H1 (cell line): ENCODE results near the gene GPR156. TPM values are rescaled to one million over a fixed set of nuclear protein-coding genes. Genes with fewer than 3 reads are reported as not detected.

ENCODE experiments used
- CBX8 ChIP-seq: fragments of 300-800, 300-1000 bp; sonication (generic); IDR thresholded peaks from 2 replicates; pipeline ENCODE4 v1.7.1; 2016; ENCODE audit warnings: low read depth, low read length, borderline replicate concordance
- MAFK ChIP-seq: IDR thresholded peaks from 2 replicates; pipeline ENCODE4 v1.6.1; 2012; ENCODE audit warnings: low read depth, mild to moderate bottlenecking, improper control_type of control experiment, low read length
- PHF8 ChIP-seq: fragments of 200-600 bp; sonication (generic); conservative IDR thresholded peaks from 2 replicates; pipeline ENCODE4 v1.7.1; 2012; ENCODE audit warnings: low read depth, mild to moderate bottlenecking, inconsistent platforms, low read length, moderate library complexity
- SIRT6 ChIP-seq: IDR thresholded peaks from one replicate; pipeline ENCODE4 v1.7.1; 2012; ENCODE audit warnings: low read length, inconsistent platforms
- SP1 ChIP-seq: IDR thresholded peaks from 2 replicates; pipeline ENCODE4 v1.6.1; 2011; ENCODE audit warnings: low read depth, low read length
- polyA plus RNA-seq, 7 experiments: library from polyadenylated mRNA; depleted of rRNA in 3 of 7; stranded (reverse) in 5 of 7; unstranded in 2 of 7; fragments of >200 nt in 5 of 7; fragments of 200-250 nt in 2 of 7; gene quantifications; 1 replicate in 5 of 7; 2 replicates in 1 of 7; 4 replicates in 1 of 7; pipeline versions ENCODE4 v1.2.1 to v1.2.3, GENCODE V29; 2011 to 2013; ENCODE audit warnings: missing spikeins in 2 of 7, mixed read lengths in 2 of 7
- total RNA-seq: library from RNA; stranded (reverse); fragmentation: NEBNext Ultra II Directional; extraction: Animal tissue kit (Norgen Biotek cat#: 25700); gene quantifications from 2 replicates; pipeline ENCODE4 v1.2.1, GENCODE V29; 2021
- TF ChIP-seq, protein P1 (sequence below): fragments of 300-600 bp; sonication (generic); IDR thresholded peaks from 2 replicates; pipeline ENCODE4 v1.7.1; 2012; ENCODE audit warnings: low read length, moderate library complexity, mild to moderate bottlenecking, inconsistent platforms; ENCODE audit not compliant: insufficient replicate concordance

Gene GPR156
- total and polyA plus RNA-seq, 2 of the 8 experiments (the other 6 are each of a cell fraction or from before 2014, with no cell fraction given): 1.6 to 1.8 TPM

DNA sequence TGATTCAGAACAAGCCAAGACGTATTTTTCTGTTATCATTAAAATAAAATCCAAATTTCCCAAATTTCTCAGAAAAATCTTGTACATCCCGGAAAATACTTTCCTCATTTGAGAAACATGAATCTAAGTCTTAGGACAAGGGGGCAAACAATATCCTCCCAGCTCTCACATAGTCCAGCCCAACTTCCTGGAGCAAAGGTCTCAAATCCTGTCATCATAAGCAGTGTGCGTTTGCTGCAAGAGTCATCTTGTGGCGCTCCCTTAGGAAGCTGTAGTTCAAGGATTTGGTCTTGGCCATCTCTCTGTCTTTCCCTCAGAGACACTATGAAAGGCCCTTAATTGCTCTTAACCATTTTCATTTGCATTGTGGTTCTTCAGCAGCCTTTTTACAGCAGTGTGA is 133.2 kb downstream of the GPR156 start (continued):
- TF ChIP-seq, protein P1, sequence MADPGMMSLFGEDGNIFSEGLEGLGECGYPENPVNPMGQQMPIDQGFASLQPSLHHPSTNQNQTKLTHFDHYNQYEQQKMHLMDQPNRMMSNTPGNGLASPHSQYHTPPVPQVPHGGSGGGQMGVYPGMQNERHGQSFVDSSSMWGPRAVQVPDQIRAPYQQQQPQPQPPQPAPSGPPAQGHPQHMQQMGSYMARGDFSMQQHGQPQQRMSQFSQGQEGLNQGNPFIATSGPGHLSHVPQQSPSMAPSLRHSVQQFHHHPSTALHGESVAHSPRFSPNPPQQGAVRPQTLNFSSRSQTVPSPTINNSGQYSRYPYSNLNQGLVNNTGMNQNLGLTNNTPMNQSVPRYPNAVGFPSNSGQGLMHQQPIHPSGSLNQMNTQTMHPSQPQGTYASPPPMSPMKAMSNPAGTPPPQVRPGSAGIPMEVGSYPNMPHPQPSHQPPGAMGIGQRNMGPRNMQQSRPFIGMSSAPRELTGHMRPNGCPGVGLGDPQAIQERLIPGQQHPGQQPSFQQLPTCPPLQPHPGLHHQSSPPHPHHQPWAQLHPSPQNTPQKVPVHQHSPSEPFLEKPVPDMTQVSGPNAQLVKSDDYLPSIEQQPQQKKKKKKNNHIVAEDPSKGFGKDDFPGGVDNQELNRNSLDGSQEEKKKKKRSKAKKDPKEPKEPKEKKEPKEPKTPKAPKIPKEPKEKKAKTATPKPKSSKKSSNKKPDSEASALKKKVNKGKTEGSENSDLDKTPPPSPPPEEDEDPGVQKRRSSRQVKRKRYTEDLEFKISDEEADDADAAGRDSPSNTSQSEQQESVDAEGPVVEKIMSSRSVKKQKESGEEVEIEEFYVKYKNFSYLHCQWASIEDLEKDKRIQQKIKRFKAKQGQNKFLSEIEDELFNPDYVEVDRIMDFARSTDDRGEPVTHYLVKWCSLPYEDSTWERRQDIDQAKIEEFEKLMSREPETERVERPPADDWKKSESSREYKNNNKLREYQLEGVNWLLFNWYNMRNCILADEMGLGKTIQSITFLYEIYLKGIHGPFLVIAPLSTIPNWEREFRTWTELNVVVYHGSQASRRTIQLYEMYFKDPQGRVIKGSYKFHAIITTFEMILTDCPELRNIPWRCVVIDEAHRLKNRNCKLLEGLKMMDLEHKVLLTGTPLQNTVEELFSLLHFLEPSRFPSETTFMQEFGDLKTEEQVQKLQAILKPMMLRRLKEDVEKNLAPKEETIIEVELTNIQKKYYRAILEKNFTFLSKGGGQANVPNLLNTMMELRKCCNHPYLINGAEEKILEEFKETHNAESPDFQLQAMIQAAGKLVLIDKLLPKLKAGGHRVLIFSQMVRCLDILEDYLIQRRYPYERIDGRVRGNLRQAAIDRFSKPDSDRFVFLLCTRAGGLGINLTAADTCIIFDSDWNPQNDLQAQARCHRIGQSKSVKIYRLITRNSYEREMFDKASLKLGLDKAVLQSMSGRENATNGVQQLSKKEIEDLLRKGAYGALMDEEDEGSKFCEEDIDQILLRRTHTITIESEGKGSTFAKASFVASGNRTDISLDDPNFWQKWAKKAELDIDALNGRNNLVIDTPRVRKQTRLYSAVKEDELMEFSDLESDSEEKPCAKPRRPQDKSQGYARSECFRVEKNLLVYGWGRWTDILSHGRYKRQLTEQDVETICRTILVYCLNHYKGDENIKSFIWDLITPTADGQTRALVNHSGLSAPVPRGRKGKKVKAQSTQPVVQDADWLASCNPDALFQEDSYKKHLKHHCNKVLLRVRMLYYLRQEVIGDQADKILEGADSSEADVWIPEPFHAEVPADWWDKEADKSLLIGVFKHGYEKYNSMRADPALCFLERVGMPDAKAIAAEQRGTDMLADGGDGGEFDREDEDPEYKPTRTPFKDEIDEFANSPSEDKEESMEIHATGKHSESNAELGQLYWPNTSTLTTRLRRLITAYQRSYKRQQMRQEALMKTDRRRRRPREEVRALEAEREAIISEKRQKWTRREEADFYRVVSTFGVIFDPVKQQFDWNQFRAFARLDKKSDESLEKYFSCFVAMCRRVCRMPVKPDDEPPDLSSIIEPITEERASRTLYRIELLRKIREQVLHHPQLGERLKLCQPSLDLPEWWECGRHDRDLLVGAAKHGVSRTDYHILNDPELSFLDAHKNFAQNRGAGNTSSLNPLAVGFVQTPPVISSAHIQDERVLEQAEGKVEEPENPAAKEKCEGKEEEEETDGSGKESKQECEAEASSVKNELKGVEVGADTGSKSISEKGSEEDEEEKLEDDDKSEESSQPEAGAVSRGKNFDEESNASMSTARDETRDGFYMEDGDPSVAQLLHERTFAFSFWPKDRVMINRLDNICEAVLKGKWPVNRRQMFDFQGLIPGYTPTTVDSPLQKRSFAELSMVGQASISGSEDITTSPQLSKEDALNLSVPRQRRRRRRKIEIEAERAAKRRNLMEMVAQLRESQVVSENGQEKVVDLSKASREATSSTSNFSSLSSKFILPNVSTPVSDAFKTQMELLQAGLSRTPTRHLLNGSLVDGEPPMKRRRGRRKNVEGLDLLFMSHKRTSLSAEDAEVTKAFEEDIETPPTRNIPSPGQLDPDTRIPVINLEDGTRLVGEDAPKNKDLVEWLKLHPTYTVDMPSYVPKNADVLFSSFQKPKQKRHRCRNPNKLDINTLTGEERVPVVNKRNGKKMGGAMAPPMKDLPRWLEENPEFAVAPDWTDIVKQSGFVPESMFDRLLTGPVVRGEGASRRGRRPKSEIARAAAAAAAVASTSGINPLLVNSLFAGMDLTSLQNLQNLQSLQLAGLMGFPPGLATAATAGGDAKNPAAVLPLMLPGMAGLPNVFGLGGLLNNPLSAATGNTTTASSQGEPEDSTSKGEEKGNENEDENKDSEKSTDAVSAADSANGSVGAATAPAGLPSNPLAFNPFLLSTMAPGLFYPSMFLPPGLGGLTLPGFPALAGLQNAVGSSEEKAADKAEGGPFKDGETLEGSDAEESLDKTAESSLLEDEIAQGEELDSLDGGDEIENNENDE: no peak
- TF ChIP-seq SIRT6: no peak
- no peak for TF ChIP-seq SP1
- TF ChIP-seq PHF8: no peak
- no peak for TF ChIP-seq MAFK
- TF ChIP-seq CBX8: no peak
